SK-N-MC (cell line): Measurements from ENCODE around the gene CNTNAP3.
"Not testable (repeated sequence)": the region's sequence is repeated elsewhere in the genome, so short reads cannot be mapped to it uniquely, and the experiment has no call there.

ENCODE experiments used
- EZH2 ChIP-seq: fragments of 200-600 bp; sonication (generic); IDR thresholded peaks from one replicate; pipeline ENCODE4 v1.6.1; 2017; ENCODE audit warnings: antibody characterized with exemption
- FOXP2 ChIP-seq: optimal IDR thresholded peaks from 2 replicates; pipeline ENCODE3; 2011; ENCODE audit warnings: mild to moderate bottlenecking, moderate library complexity; ENCODE audit not compliant: insufficient read depth; ENCODE audit errors: extremely low read length, control extremely low read depth
- POLR2AphosphoS5 ChIP-seq: IDR thresholded peaks from 2 replicates; pipeline ENCODE4 v1.6.1; 2012; ENCODE audit warnings: mild to moderate bottlenecking, low read depth, low read length, borderline replicate concordance

DNA sequence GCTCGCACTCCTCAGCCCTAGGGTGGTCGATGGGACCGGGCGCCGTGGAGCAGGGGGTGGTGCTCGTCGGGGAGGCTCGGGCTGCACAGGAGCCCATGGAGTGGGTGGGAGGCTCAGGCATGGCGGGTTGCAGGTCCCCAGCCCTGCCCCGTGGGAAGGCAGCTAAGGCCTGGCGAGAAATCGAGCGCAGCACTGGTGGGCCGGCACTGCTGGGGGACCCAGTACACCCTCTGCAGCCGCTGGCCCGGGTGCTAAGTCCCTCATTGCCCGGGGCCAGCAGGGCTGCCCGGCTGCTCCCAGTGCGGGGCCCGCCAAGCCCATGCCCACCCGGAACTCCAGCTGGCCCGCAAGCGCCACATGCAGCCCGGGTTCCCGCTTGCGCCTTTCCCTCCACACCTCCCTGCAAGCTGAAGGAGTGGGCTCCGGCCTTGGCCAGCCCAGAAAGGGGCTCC is 245.6 kb downstream of the CNTNAP3 start:
- TF ChIP-seq EZH2, POLR2AphosphoS5, FOXP2: not testable (repeated sequence)
